MCF 10A (cell line): Measurements from ENCODE around the gene ZNF777. TPM values are rescaled to one million over a fixed set of nuclear protein-coding genes. Genes with fewer than 3 reads are reported as not detected.

Experiments used
- BruUV-seq: library from RNA; stranded (reverse); fragments of 400-500 nt; replicated peaks from 2 replicates; lab custom pipeline; 2021; lab: Mats Ljungman, UMichigan
- CTCF ChIA-PET: fragments of 300-600 bp; sonication (Branson Sonifier 250); formaldehyde crosslinking; extraction: SDS; loops from one replicate; lab custom pipeline; 2021; ENCODE audit warnings: antibody characterized with exemption, inconsistent platforms; lab: Yijun Ruan, JAX
- POLR2A ChIA-PET: fragments of 300-600, 350-650 bp; sonication (Branson Sonifier 250); formaldehyde crosslinking; extraction: SDS; loops from one replicate; lab custom pipeline; 2020; ENCODE audit warnings: antibody characterized with exemption, inconsistent platforms; lab: Yijun Ruan, JAX
- DNase-seq: peaks from one replicate; pipeline ENCODE4 v3.0.0-alpha.2; 2018; ENCODE audit not compliant: unreplicated experiment
- H3K27ac Mint-ChIP-seq: one replicate; pipeline ENCODE4 v1.8.0; 2022; ENCODE audit warnings: mild to moderate bottlenecking, low read depth, mixed read lengths; ENCODE audit not compliant: unreplicated experiment
- H3K27me3 Mint-ChIP-seq: one replicate; pipeline ENCODE4 v1.8.0; 2022; ENCODE audit warnings: mixed read lengths; ENCODE audit not compliant: insufficient read depth, unreplicated experiment
- H3K36me3 Mint-ChIP-seq: one replicate; pipeline ENCODE4 v1.8.0; 2022; ENCODE audit warnings: mild to moderate bottlenecking, moderate library complexity, mixed read lengths; ENCODE audit not compliant: insufficient read depth, unreplicated experiment
- H3K4me1 Mint-ChIP-seq: one replicate; pipeline ENCODE4 v1.8.0; 2022; ENCODE audit warnings: mixed read lengths; ENCODE audit not compliant: insufficient read depth, unreplicated experiment
- H3K4me3 Mint-ChIP-seq: one replicate; pipeline ENCODE4 v1.8.0; 2022; ENCODE audit warnings: mild to moderate bottlenecking, moderate library complexity, mixed read lengths; ENCODE audit not compliant: unreplicated experiment
- H3K9me3 Mint-ChIP-seq: one replicate; pipeline ENCODE4 v1.8.0; 2022; ENCODE audit warnings: mixed read lengths; ENCODE audit not compliant: unreplicated experiment
- intact Hi-C: fragments of 100-400 bp; cut with micrococcal nuclease; formaldehyde crosslinking; loops from 2 replicates; pipeline ENCODE4 v1.14.1; 2022
- total RNA-seq: library from RNA; stranded (reverse); gene quantifications from 2 replicates; pipeline ENCODE4 v1.2.3, GENCODE V29; 2022
- TF ChIP-seq, protein P1 (sequence below): fragments of 200-600 bp; IDR thresholded peaks from one replicate; pipeline ENCODE4 v1.8.0; 2022; ENCODE audit warnings: antibody characterized with exemption, mild to moderate bottlenecking; ENCODE audit not compliant: unreplicated experiment

Gene ZNF777
- total RNA-seq, 1 experiment from 2014 or later: 22.9 TPM

- ChIA-PET POLR2A (no interaction called here), CTCF (no interaction called here)
- no TSS peak for BruUV-seq
- no peak overlapping the region for H3K27ac Mint-ChIP-seq
- DNase-seq: no peak
- intact Hi-C loops: no loop called here
- no peaks in the 10 kb centered on the region for H3K9me3 Mint-ChIP-seq
- H3K27me3 Mint-ChIP-seq: no peaks in the 10 kb centered on the region
- H3K4me3 Mint-ChIP-seq: no peak overlapping the region
- TF ChIP-seq, protein P1, sequence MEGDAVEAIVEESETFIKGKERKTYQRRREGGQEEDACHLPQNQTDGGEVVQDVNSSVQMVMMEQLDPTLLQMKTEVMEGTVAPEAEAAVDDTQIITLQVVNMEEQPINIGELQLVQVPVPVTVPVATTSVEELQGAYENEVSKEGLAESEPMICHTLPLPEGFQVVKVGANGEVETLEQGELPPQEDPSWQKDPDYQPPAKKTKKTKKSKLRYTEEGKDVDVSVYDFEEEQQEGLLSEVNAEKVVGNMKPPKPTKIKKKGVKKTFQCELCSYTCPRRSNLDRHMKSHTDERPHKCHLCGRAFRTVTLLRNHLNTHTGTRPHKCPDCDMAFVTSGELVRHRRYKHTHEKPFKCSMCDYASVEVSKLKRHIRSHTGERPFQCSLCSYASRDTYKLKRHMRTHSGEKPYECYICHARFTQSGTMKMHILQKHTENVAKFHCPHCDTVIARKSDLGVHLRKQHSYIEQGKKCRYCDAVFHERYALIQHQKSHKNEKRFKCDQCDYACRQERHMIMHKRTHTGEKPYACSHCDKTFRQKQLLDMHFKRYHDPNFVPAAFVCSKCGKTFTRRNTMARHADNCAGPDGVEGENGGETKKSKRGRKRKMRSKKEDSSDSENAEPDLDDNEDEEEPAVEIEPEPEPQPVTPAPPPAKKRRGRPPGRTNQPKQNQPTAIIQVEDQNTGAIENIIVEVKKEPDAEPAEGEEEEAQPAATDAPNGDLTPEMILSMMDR: no peak
- H3K36me3 Mint-ChIP-seq: peaks cover 45% of the 10 kb centered on the region
- H3K4me1 Mint-ChIP-seq: no peaks in the 10 kb centered on the region
Measured at GRCh38 chr7:149436358-149436757, 24.5 kb downstream of the ZNF777 start.

DNA sequence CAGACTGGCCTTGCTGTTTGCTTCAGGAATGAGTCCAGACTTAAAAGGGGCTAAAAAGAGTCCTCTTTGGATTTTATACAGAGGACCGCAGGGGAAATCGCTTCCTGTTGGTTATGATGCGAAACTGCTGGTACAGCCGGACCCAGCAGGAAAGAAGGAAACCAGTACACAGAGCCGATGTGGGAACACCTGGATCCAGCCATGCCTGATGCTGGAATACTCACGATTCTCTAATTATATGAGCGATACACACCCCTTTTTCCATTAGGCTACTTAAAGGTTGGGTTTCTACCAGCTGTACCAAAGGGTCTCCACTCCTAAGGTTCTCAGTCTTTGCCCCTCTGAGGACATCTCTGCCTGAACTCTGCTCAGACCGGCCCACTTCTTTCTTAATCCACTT lies 27.7 kb downstream of the ZNF777 start:
- H3K36me3 Mint-ChIP-seq: peaks cover 44% of the 10 kb centered on the region
- POLR2A ChIA-PET: no interaction called here
- TF ChIP-seq, protein P1: no peak

GRCh38 chr7:149432121-149432691 lies 28.7 kb downstream of the ZNF777 start:
- no TSS peak for BruUV-seq
- H3K9me3 Mint-ChIP-seq: no peaks in the 10 kb centered on the region
- intact Hi-C loops: no loop called here
- TF ChIP-seq, protein P1: no peak
- peaks cover 40% of the 10 kb centered on the region for H3K36me3 Mint-ChIP-seq
- no peak overlapping the region for H3K4me3 Mint-ChIP-seq
- CTCF ChIA-PET: interaction anchor here (0.5 kb wide), 1 partner anchor 190 kb away, joined by 3 read pairs; no protein-coding TSS in a partner anchor
- no peak for DNase-seq
- H3K27me3 Mint-ChIP-seq: no peaks in the 10 kb centered on the region
- H3K27ac Mint-ChIP-seq: no peak overlapping the region
- no peaks in the 10 kb centered on the region for H3K4me1 Mint-ChIP-seq
- POLR2A ChIA-PET: no interaction called here

More for the DNA sequence above, 27.7 kb downstream of the ZNF777 start:
- Mint-ChIP-seq H3K4me1 (no peaks in the 10 kb centered on the region), H3K9me3 (no peaks in the 10 kb centered on the region), H3K4me3 (no peak overlapping the region), H3K27ac (no peak overlapping the region), H3K27me3 (no peaks in the 10 kb centered on the region)
- no TSS peak for BruUV-seq
- intact Hi-C loops: no loop called here
- CTCF ChIA-PET: no interaction called here
- DNase-seq: no peak

DNA sequence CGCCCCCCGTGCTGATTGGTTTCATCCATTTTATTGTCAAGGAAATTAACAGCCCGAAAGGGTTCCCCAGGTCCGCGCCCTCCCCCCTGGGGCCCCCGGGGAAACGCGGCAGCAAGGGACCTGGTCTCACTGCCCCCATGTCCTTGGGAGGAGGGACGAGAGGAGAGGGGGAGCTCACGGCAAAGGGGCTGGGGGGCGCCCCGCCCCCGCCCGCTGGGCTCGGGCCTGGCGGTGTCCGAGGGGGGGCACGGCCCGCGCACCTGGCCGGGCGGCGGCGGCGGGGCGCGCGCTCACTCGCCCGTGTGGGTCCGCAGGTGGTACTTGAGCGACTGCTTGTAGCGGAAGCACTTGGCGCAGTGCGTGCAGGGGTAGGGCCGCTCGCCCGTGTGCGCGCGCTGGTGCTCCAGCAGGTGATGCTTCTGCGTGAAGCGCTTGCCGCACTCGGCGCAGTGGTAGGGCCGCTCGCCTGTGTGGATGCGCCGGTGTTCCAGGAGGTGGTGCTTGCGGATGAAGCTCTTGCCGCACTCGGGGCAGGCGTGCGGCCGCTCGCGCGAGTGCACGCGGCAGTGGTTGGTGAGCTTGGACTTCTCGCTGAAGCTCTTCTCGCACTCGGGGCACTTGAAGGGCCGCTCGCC lies 29.3 kb downstream of the ZNF777 start:
- H3K4me1 Mint-ChIP-seq: no peaks in the 10 kb centered on the region
- no peak overlapping the region for H3K4me3 Mint-ChIP-seq

More for the DNA sequence above, 29.3 kb downstream of the ZNF777 start:
- TF ChIP-seq, protein P1: no peak
- no peaks in the 10 kb centered on the region for H3K9me3 Mint-ChIP-seq
- peaks cover 34% of the 10 kb centered on the region for H3K36me3 Mint-ChIP-seq
- intact Hi-C loops: no loop called here
- CTCF ChIA-PET: interaction anchor here (0.5 kb wide), 1 partner anchor 191 kb away, joined by 3 read pairs; no protein-coding TSS in a partner anchor
- no peak for DNase-seq
- POLR2A ChIA-PET: no interaction called here
- H3K27ac Mint-ChIP-seq: no peak overlapping the region
- H3K27me3 Mint-ChIP-seq: no peaks in the 10 kb centered on the region
- BruUV-seq: no TSS peak
